MM.1S (cell line): ENCODE measurements around the gene PM20D1.
"Not testable (repeated sequence)": the region's sequence is repeated elsewhere in the genome, so short reads cannot be mapped to it uniquely, and the experiment has no call there.

Experiments used
- DNase-seq: peaks from one replicate; pipeline ENCODE4 v3.0.0-alpha.2; 2015
- H2AFZ ChIP-seq: fragments of 300-600 bp; sonication (generic); 2 replicates; pipeline ENCODE4 v1.6.0; 2016; ENCODE audit warnings: antibody characterized with exemption, low read length
- H3F3A ChIP-seq: fragments of 300-600 bp; sonication (generic); 2 replicates; pipeline ENCODE4 v1.6.1; 2016; ENCODE audit warnings: mild to moderate bottlenecking, antibody characterized with exemption, low read length, moderate library complexity, mixed read lengths; ENCODE audit not compliant: insufficient read depth
- H3K27ac ChIP-seq: fragments of 300-600 bp; sonication (generic); 2 replicates; pipeline ENCODE4 v1.5.1; 2016; ENCODE audit warnings: mild to moderate bottlenecking, low read length
- H3K27me3 ChIP-seq: fragments of 300-600 bp; sonication (generic); replicated peaks from 2 replicates; pipeline ENCODE4 v1.6.0; 2016; ENCODE audit warnings: low read length; ENCODE audit not compliant: insufficient read depth
- H3K36me3 ChIP-seq: fragments of 300-600 bp; sonication (generic); replicated peaks from 2 replicates; pipeline ENCODE4 v1.6.1; 2016; ENCODE audit warnings: mild to moderate bottlenecking, low read length, mixed read lengths; ENCODE audit not compliant: insufficient read depth
- H3K4me1 ChIP-seq: fragments of 300-600 bp; sonication (generic); 2 replicates; pipeline ENCODE4 v1.6.1; 2016; ENCODE audit warnings: low read length, mixed read lengths
- H3K4me2 ChIP-seq: fragments of 300-600 bp; sonication (generic); 2 replicates; pipeline ENCODE4 v1.6.0; 2016; ENCODE audit warnings: low read depth, low read length
- H3K4me3 ChIP-seq: fragments of 300-600 bp; sonication (generic); 2 replicates; pipeline ENCODE4 v1.5.1; 2016; ENCODE audit warnings: low read length, mixed read lengths
- H3K79me2 ChIP-seq: fragments of 300-600 bp; sonication (generic); 2 replicates; pipeline ENCODE4 v1.6.1; 2016; ENCODE audit warnings: mixed run types, low read length, mixed read lengths
- H3K9ac ChIP-seq: fragments of 300-600 bp; sonication (generic); 2 replicates; pipeline ENCODE4 v1.6.1; 2016; ENCODE audit warnings: low read length, mixed read lengths
- H3K9me2 ChIP-seq: fragments of 300-600 bp; sonication (generic); replicated peaks from 2 replicates; pipeline ENCODE4 v1.6.1; 2016; ENCODE audit warnings: mild to moderate bottlenecking, low read length, mixed read lengths; ENCODE audit not compliant: insufficient read depth
- H3K9me3 ChIP-seq: fragments of 300-600 bp; sonication (generic); replicated peaks from 2 replicates; pipeline ENCODE4 v1.6.1; 2016; ENCODE audit warnings: mild to moderate bottlenecking, low read length, mixed read lengths; ENCODE audit not compliant: insufficient read depth
- H4K20me1 ChIP-seq: fragments of 300-600 bp; sonication (generic); 2 replicates; pipeline ENCODE4 v1.6.1; 2016; ENCODE audit warnings: mild to moderate bottlenecking, low read length, moderate library complexity, mixed read lengths; ENCODE audit not compliant: insufficient read depth
- CTCF ChIP-seq: fragments of 300-600 bp; sonication (generic); IDR thresholded peaks from 2 replicates; pipeline ENCODE4 v1.5.1; 2016; ENCODE audit warnings: antibody characterized with exemption, low read length, mixed read lengths
- EZH2 ChIP-seq: fragments of 300-600 bp; sonication (generic); optimal IDR thresholded peaks from 2 replicates; pipeline ENCODE3; 2017; ENCODE audit warnings: low read depth, mild to moderate bottlenecking, antibody characterized with exemption, low read length, mixed read lengths
- EZH2phosphoT487 ChIP-seq: fragments of 300-600 bp; sonication (generic); IDR thresholded peaks from 2 replicates; pipeline ENCODE4 v1.6.1; 2018; ENCODE audit warnings: antibody characterized with exemption, low read length

The PM20D1 gene

GRCh38 chr1:205858141-205858961 lies 8.4 kb upstream of the PM20D1 start:
- Histone ChIP-seq H3K9me2 (no peaks in the 10 kb centered on the region), H4K20me1 (no peaks in the 10 kb centered on the region), H3K9me3 (no peaks in the 10 kb centered on the region), H3K4me1 (0 out of 2 replicates have a peak, but pooled peaks cover 3% of the 10 kb centered on the region), H3K4me3 (peak overlapping the region; percentile 45), H3F3A (no peaks in the 10 kb centered on the region), H3K9ac (peak overlapping the region; percentile 17; the same call in 1 of the 2 replicates), H3K27ac (no peak overlapping the region), H3K4me2 (peak overlapping the region; percentile 73), H2AFZ (peak overlapping the region; percentile 71), H3K79me2 (no peaks in the 10 kb centered on the region), H3K27me3 (no peaks in the 10 kb centered on the region), H3K36me3 (no peaks in the 10 kb centered on the region)
- TF ChIP-seq EZH2 (no peak), CTCF (peak; percentile 54)
- peak; percentile 53 for DNase-seq

GRCh38 chr1:205857501-205857900 lies 7.6 kb upstream of the PM20D1 start:
- not testable (repeated sequence) for H3K4me3 ChIP-seq, H3K4me1 ChIP-seq, H3K9me2 ChIP-seq, H3F3A ChIP-seq, H4K20me1 ChIP-seq, H3K9ac ChIP-seq, H3K79me2 ChIP-seq, H3K36me3 ChIP-seq, H3K9me3 ChIP-seq, H2AFZ ChIP-seq, DNase-seq, H3K4me2 ChIP-seq, H3K27ac ChIP-seq, H3K27me3 ChIP-seq

GRCh38 chr1:205856433-205856832 lies 6.5 kb upstream of the PM20D1 start:
- DNase-seq: no peak
- H3K27ac ChIP-seq: no peak overlapping the region
- no peaks in the 10 kb centered on the region for H3K9me3 ChIP-seq
- no peaks in the 10 kb centered on the region for H4K20me1 ChIP-seq
- H3K4me2 ChIP-seq: no peak overlapping the region
- TF ChIP-seq EZH2 (no peak), CTCF (no peak), EZH2phosphoT487 (no peak)
- no peaks in the 10 kb centered on the region for H3K9me2 ChIP-seq
- H3K79me2 ChIP-seq: no peaks in the 10 kb centered on the region
- no peaks in the 10 kb centered on the region for H3F3A ChIP-seq
- 0 out of 2 replicates have a peak, but pooled peaks cover 3% of the 10 kb centered on the region for H3K4me1 ChIP-seq
- H3K36me3 ChIP-seq: no peaks in the 10 kb centered on the region
- no peak overlapping the region for H2AFZ ChIP-seq
- H3K27me3 ChIP-seq: no peaks in the 10 kb centered on the region
- H3K4me3 ChIP-seq: no peak overlapping the region
- H3K9ac ChIP-seq: no peak overlapping the region

- H2AFZ ChIP-seq: no peak overlapping the region
- no peak overlapping the region for H3K9ac ChIP-seq
- H3K79me2 ChIP-seq: no peaks in the 10 kb centered on the region
- no peak overlapping the region for H3K4me3 ChIP-seq
- H3K9me2 ChIP-seq: no peaks in the 10 kb centered on the region
- DNase-seq: no peak
- no peak overlapping the region for H3K27ac ChIP-seq
- H3K4me2 ChIP-seq: no peak overlapping the region
- H3K27me3 ChIP-seq: no peaks in the 10 kb centered on the region
- H3K9me3 ChIP-seq: no peaks in the 10 kb centered on the region
- H3K36me3 ChIP-seq: no peaks in the 10 kb centered on the region
- H3K4me1 ChIP-seq: peaks cover 15% of the 10 kb centered on the region; the same call in 1 of the 2 replicates
- H3F3A ChIP-seq: peaks cover 8% of the 10 kb centered on the region; the same call in 1 of the 2 replicates
- H4K20me1 ChIP-seq: no peaks in the 10 kb centered on the region
- TF ChIP-seq EZH2phosphoT487 (no peak), EZH2 (no peak), CTCF (no peak)
Observed at GRCh38 chr1:205852969-205853368, 3.0 kb upstream of the PM20D1 start.
